ENCODE results near the gene SWAP70. TPM values are rescaled to one million over a fixed set of nuclear protein-coding genes. Genes with fewer than 3 reads are reported as not detected.

SWAP70 gene
- total RNA-seq, 1 experiment from 2014 or later: 19.9 TPM

DNA sequence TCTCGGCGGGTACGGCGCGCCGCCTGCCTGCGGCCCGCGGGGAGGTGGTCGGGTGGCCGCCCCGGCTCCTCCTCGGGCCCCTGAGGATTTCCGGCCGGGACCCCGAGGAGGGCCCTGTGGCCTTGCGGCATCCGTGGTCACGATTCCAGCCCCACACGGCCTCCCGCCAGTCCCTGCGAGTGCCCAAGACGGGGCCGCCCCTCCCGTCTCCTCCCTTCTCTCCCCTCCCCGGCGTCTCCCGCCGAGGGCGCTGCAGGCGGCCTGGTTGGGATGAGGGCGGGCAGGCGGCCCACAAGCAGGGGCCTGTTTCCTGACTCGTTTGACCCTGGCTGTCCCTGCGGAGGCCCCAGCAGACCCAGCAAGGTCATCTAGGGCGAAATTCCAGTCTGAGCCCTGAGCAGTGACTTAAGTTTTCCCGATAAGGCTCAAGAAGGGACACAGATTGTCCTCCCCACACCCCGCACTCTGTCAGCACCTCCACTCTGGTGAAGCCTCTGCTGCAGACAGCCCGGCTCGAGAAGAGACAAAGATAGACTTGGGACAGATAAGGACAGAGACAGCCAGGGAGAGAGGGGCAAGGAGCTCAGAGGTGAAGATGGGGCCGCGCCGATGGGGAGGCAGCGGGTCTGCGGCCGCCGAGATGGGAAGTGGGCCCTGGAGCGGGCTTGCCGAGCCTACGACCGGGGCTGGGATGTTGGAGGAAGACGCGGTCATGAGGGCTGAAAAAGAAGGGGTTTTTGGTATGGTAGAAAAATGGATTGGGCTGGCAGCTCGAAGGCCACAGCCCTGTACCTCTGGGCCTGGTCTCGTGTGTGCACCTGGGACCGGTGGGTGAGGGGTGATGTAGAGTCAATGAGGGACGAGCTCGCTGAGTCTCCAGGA, 95.0 kb downstream of the SWAP70 start:
- peaks cover 33% of the 10 kb centered on the region for H3K36me3 Mint-ChIP-seq (ENCODE audit: insufficient read depth, unreplicated experiment)
- H3K4me3 Mint-ChIP-seq (ENCODE audit: low read depth, unreplicated experiment): peak overlapping the region; percentile 81
- peak overlapping the region; percentile 95 for H3K27ac Mint-ChIP-seq (ENCODE audit: unreplicated experiment)
- intact Hi-C loops (cut with micrococcal nuclease; ENCODE audit: unreplicated experiment): loop anchor here (2.0 to 5.0 kb wide), 4 partner anchors 214 to 608 kb away; no protein-coding TSS in a partner anchor
- no peaks in the 10 kb centered on the region for H3K9me3 Mint-ChIP-seq (ENCODE audit: low read depth, unreplicated experiment)
- peaks cover 21% of the 10 kb centered on the region for H3K4me1 Mint-ChIP-seq (ENCODE audit: low read depth, unreplicated experiment)
- TSS peak; percentile 55 for BruUV-seq (replicated peaks)
- DNase-seq: peak; percentile 63
- CTCF ChIA-PET: interaction anchor here (1.1 to 1.7 kb wide), 6 partner anchors 146 to 608 kb away, joined by 3 to 12 read pairs (median 4); partner anchors contain the start of gene ADM
- no peaks in the 10 kb centered on the region for H3K27me3 Mint-ChIP-seq (ENCODE audit: unreplicated experiment)
- TF ChIP-seq, protein P1, sequence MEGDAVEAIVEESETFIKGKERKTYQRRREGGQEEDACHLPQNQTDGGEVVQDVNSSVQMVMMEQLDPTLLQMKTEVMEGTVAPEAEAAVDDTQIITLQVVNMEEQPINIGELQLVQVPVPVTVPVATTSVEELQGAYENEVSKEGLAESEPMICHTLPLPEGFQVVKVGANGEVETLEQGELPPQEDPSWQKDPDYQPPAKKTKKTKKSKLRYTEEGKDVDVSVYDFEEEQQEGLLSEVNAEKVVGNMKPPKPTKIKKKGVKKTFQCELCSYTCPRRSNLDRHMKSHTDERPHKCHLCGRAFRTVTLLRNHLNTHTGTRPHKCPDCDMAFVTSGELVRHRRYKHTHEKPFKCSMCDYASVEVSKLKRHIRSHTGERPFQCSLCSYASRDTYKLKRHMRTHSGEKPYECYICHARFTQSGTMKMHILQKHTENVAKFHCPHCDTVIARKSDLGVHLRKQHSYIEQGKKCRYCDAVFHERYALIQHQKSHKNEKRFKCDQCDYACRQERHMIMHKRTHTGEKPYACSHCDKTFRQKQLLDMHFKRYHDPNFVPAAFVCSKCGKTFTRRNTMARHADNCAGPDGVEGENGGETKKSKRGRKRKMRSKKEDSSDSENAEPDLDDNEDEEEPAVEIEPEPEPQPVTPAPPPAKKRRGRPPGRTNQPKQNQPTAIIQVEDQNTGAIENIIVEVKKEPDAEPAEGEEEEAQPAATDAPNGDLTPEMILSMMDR (IDR thresholded peaks at IDR 0.05; ENCODE audit: unreplicated experiment): no peak

DNA sequence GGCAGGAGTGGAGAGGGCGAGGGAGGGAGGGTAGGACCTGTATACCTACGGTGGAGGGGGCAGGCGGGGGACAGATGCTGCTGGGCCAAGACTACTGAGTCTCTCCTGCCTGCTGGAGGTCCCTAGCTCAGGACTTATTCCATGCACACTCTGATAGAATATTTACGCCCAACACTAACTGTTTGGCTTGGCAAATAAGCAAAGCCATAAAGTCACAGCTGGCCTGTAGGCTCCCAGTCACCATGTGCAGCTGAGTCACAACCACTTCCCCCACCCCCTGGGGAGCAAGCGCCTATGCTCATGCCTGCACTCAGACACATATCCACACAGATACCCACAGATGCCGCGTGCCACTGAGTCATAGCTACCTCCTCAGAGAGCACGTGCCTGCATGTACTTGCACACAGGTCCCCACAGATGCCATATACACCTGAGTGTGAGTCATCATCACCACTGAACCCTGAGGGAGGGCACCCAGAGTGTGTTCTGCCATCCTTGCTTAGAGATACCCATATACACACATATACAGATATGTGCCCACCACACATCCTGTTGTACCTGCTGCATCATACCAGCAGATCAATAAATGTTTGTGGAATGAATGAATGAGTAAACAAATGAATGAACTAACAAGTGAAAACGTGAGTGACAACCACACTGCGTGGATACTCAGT, 95.8 kb downstream of the SWAP70 start:
- CTCF ChIA-PET: interaction anchor here (0.5 to 1.7 kb wide), 6 partner anchors 146 to 607 kb away, joined by 3 to 12 read pairs (median 4); partner anchors contain the start of gene ADM
- Mint-ChIP-seq H3K27ac (ENCODE audit: unreplicated experiment) (peak overlapping the region; percentile 95), H3K4me1 (ENCODE audit: low read depth, unreplicated experiment) (peaks cover 21% of the 10 kb centered on the region), H3K9me3 (ENCODE audit: low read depth, unreplicated experiment) (no peaks in the 10 kb centered on the region), H3K27me3 (ENCODE audit: unreplicated experiment) (no peaks in the 10 kb centered on the region), H3K36me3 (ENCODE audit: insufficient read depth, unreplicated experiment) (peaks cover 33% of the 10 kb centered on the region), H3K4me3 (ENCODE audit: low read depth, unreplicated experiment) (peak overlapping the region; percentile 81)
- DNase-seq: peak; percentile 90
- BruUV-seq (replicated peaks): no TSS peak
- TF ChIP-seq, protein P1 (IDR thresholded peaks at IDR 0.05; ENCODE audit: unreplicated experiment): no peak
- intact Hi-C loops (cut with micrococcal nuclease; ENCODE audit: unreplicated experiment): loop anchor here (2.0 to 5.0 kb wide), 5 partner anchors 213 to 978 kb away; no protein-coding TSS in a partner anchor

DNA sequence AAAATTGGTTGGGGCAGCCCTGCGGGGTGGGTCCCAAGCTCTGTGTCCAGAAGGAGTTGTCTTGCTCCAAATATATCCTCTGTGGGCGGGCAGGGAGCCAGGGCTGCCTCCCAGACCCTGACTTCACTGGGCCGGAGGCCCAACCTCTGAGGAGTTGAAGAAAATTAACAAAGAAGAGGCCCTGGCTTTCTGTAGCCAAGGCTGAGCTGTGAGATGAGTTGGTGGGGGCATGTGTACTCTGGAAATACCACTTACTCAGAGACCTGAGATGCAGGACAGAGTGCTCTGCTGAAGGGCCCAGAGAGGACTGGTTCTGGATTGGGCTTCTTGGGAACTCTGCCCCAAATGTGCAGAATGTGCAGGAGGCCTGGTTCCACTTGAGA, 96.3 kb downstream of the SWAP70 start:
- H3K27ac Mint-ChIP-seq (ENCODE audit: unreplicated experiment): peak overlapping the region; percentile 95

DNA sequence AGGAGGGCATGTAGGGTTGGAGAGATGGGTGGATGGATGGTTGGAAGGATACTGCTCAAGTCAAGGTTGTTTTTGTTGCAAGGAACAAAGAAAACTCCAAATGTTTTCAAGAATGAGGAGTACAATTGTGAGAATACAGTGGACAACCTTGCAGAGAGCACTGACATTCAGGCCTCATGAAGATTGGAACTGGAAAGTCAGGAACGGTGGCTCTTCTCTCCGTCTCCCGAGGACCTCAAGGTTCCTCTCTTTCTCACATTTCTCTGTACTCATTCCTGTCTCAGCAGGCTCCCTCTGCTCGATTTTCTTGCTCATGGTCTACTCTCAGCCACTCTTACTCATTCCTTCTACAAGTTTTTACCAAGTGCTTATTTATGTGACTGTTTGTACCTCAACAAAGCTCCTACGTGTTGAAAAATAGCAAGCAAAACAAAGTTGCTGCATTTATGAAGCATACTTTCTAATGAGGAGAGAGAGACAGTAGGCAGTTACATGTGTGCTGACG, 97.6 kb downstream of the SWAP70 start:
- TF ChIP-seq, protein P1 (IDR thresholded peaks at IDR 0.05; ENCODE audit: unreplicated experiment): no peak
- Mint-ChIP-seq H3K4me1 (ENCODE audit: low read depth, unreplicated experiment) (peaks cover 34% of the 10 kb centered on the region), H3K9me3 (ENCODE audit: low read depth, unreplicated experiment) (no peaks in the 10 kb centered on the region), H3K27me3 (ENCODE audit: unreplicated experiment) (no peaks in the 10 kb centered on the region), H3K36me3 (ENCODE audit: insufficient read depth, unreplicated experiment) (peaks cover 27% of the 10 kb centered on the region), H3K4me3 (ENCODE audit: low read depth, unreplicated experiment) (no peak overlapping the region), H3K27ac (ENCODE audit: unreplicated experiment) (no peak overlapping the region)
- BruUV-seq (replicated peaks): no TSS peak
- CTCF ChIA-PET: no interaction called here
- DNase-seq: no peak
- intact Hi-C loops (cut with micrococcal nuclease; ENCODE audit: unreplicated experiment): loop anchor here (5.0 kb wide), 1 partner anchor 976 kb away; no protein-coding TSS in a partner anchor

More for the DNA sequence above, 96.3 kb downstream of the SWAP70 start:
- H3K27me3 Mint-ChIP-seq (ENCODE audit: unreplicated experiment): no peaks in the 10 kb centered on the region
- peaks cover 27% of the 10 kb centered on the region for H3K4me1 Mint-ChIP-seq (ENCODE audit: low read depth, unreplicated experiment)
- TF ChIP-seq, protein P1 (IDR thresholded peaks at IDR 0.05; ENCODE audit: unreplicated experiment): no peak
- H3K9me3 Mint-ChIP-seq (ENCODE audit: low read depth, unreplicated experiment): no peaks in the 10 kb centered on the region
- intact Hi-C loops (cut with micrococcal nuclease; ENCODE audit: unreplicated experiment): loop anchor here (5.0 kb wide), 1 partner anchor 977 kb away; no protein-coding TSS in a partner anchor
- DNase-seq: no peak
- H3K4me3 Mint-ChIP-seq (ENCODE audit: low read depth, unreplicated experiment): peak overlapping the region; percentile 81
- BruUV-seq (replicated peaks): no TSS peak
- CTCF ChIA-PET: interaction anchor here (0.5 to 1.7 kb wide), 6 partner anchors 147 to 606 kb away, joined by 3 to 12 read pairs (median 4); partner anchors contain the start of gene ADM
- H3K36me3 Mint-ChIP-seq (ENCODE audit: insufficient read depth, unreplicated experiment): peaks cover 33% of the 10 kb centered on the region
